KMS-11 (cell line): ENCODE measurements around the gene TNK2.
"Not testable (repeated sequence)": the region's sequence is repeated elsewhere in the genome, so short reads cannot be mapped to it uniquely, and the experiment has no call there.

ENCODE experiments used
- H2AFZ ChIP-seq: fragments of 200-600 bp; sonication (generic); 2 replicates; pipeline ENCODE4 v1.6.1; 2016; ENCODE audit warnings: antibody characterized with exemption, mixed run types, low read depth
- H3K27ac ChIP-seq: fragments of 200-600 bp; sonication (generic); 2 replicates; pipeline ENCODE4 v1.6.1; 2016; ENCODE audit warnings: mild to moderate bottlenecking, mixed run types
- H3K27me3 ChIP-seq: fragments of 200-600 bp; sonication (generic); 2 replicates; pipeline ENCODE4 v1.6.1; 2017; ENCODE audit warnings: mild to moderate bottlenecking, low read depth, mixed run types, moderate library complexity; ENCODE audit not compliant: insufficient read depth
- H3K36me3 ChIP-seq: fragments of 200-600 bp; sonication (generic); 2 replicates; pipeline ENCODE4 v1.6.1; 2017; ENCODE audit warnings: mild to moderate bottlenecking, mixed run types; ENCODE audit not compliant: insufficient read depth
- H3K4me1 ChIP-seq: fragments of 200-600 bp; sonication (generic); 2 replicates; pipeline ENCODE4 v1.6.1; 2016; ENCODE audit warnings: mild to moderate bottlenecking, low read depth, mixed run types; ENCODE audit not compliant: poor library complexity, severe bottlenecking
- H3K4me2 ChIP-seq: fragments of 200-600 bp; sonication (generic); 2 replicates; pipeline ENCODE4 v1.7.0; 2016; ENCODE audit warnings: mild to moderate bottlenecking, mixed run types
- H3K4me3 ChIP-seq: fragments of 200-600 bp; sonication (generic); IDR thresholded peaks from 2 replicates; pipeline ENCODE4 v1.6.1; 2017; ENCODE audit warnings: low read depth, low read length, mixed read lengths; ENCODE audit not compliant: insufficient read depth
- H3K79me2 ChIP-seq: fragments of 200-600 bp; sonication (generic); 2 replicates; pipeline ENCODE4 v1.6.1; 2016; ENCODE audit warnings: low read depth, mixed run types; ENCODE audit not compliant: insufficient read depth
- H3K9ac ChIP-seq: fragments of 200-600 bp; sonication (generic); 2 replicates; pipeline ENCODE4 v1.6.1; 2016; ENCODE audit warnings: mild to moderate bottlenecking, mixed run types
- H4K20me1 ChIP-seq: fragments of 200-600 bp; sonication (generic); 2 replicates; pipeline ENCODE4 v1.6.1; 2016; ENCODE audit warnings: mild to moderate bottlenecking, mixed run types; ENCODE audit not compliant: insufficient read depth
- CTCF ChIP-seq: fragments of 200-600 bp; sonication (generic); conservative IDR thresholded peaks from 2 replicates; pipeline ENCODE4 v1.6.1; 2017; ENCODE audit warnings: low read depth, mild to moderate bottlenecking, antibody characterized with exemption, low read length, moderate library complexity, mixed read lengths

The TNK2 gene

DNA sequence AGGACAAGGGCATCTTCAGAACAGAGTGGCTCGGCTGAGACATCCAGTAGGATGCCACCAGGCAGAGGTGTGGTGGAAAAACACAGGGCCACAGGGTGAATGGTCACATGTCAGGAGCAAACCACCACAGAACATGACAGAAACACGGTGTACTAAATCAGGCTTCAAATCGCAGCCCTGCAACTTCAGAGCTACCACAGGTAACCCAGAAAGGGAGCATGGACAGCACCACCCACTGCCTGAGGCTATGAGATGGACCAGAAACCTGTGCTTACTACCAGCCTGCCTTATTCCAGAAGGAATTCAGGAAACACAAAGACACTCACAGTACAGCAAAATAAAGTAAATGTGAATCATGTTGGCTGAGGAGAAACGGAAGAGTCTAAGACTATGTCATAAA, 41.8 kb upstream of the TNK2 start:
- not testable (repeated sequence) for H3K79me2 ChIP-seq, H2AFZ ChIP-seq, H4K20me1 ChIP-seq, H3K27ac ChIP-seq, H3K4me3 ChIP-seq, H3K36me3 ChIP-seq, H3K4me2 ChIP-seq, H3K9ac ChIP-seq, H3K4me1 ChIP-seq, H3K27me3 ChIP-seq

- H3K79me2 ChIP-seq, H3K4me3 ChIP-seq, H4K20me1 ChIP-seq, H3K27ac ChIP-seq, H3K27me3 ChIP-seq, H3K4me2 ChIP-seq, H3K9ac ChIP-seq, H3K36me3 ChIP-seq, H3K4me1 ChIP-seq, H2AFZ ChIP-seq: not testable (repeated sequence)
Measured at GRCh38 chr3:195946910-195947699, 38.8 kb upstream of the TNK2 start.

GRCh38 chr3:195941265-195941815, 33.0 kb upstream of the TNK2 start:
- not testable (repeated sequence) for H3K79me2 ChIP-seq, H3K4me3 ChIP-seq, H4K20me1 ChIP-seq, H3K4me2 ChIP-seq, H3K9ac ChIP-seq, H3K27ac ChIP-seq, H3K4me1 ChIP-seq, H3K36me3 ChIP-seq, H3K27me3 ChIP-seq, H2AFZ ChIP-seq

DNA sequence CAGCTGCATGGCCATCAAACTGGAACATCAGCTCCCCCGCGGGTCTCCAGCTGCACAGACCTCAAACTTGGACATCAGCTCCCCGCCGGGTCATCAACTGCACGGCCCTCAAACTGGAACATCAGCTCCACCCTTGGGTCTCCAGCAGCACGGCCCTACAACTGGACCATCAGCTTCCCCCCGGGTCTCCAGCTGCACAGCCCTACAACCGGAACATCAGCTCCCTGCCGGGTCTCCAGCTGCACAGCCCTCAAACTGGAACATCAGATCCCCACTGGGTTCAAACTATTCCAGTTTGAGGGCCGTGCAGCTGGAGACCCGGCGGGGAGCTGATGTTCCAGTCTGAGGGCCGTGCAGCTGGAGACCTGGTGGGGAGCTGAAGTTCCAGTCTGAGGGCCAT, 32.5 kb upstream of the TNK2 start:
- not testable (repeated sequence) for H4K20me1 ChIP-seq, H3K4me1 ChIP-seq, H3K4me3 ChIP-seq, H3K27me3 ChIP-seq, H3K36me3 ChIP-seq, H3K79me2 ChIP-seq, H3K27ac ChIP-seq, H3K4me2 ChIP-seq, H3K9ac ChIP-seq, H2AFZ ChIP-seq

DNA sequence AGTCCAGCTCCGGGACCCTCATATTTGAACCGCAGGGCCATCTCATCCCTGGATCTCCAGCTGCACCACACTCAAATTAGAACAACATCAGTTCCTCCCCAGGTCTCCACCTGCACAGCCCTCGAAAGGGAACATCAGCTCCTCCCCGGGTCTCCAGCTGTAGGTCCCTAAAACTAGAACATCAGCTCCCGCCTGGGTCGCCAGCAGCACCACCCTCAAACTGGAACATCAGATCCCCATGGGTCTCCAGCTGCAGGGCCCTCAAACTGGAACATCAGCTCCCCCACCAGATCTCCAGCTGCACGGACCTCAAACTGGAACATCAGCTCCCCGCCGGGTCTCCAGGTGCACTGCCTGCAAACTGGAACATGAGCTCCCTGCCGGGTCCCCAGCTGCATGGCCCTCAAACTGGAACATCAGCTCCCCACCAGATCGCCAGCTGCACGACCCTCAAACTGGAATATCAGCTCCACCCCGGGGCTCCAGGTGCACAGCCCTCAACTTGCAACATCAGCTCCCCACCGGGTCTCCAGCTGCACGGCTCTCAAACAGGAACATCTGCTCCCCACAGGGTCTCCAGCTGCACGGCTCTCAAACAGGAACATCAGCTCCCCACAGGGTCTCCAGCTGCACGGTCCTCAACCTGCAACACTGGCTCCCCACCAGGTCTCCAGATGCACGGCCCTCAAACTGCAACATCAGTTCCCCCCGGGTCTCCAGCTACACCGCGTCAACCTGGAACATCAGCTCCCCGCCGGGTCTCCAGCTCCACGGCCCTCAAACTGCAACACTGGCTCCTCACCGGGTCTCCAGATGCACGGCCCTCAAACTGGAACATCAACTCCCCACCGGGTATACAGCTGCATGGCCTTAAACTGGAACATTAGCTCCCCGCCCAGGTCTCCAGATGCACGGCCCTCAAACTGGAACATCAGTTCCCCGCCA, 31.4 kb upstream of the TNK2 start:
- H3K79me2 ChIP-seq, H3K27ac ChIP-seq, H2AFZ ChIP-seq, H3K36me3 ChIP-seq, H3K4me3 ChIP-seq, H4K20me1 ChIP-seq, H3K4me1 ChIP-seq, H3K9ac ChIP-seq, H3K27me3 ChIP-seq, H3K4me2 ChIP-seq: not testable (repeated sequence)

GRCh38 chr3:195933044-195933430, 24.7 kb upstream of the TNK2 start:
- H3K79me2 ChIP-seq, H3K4me3 ChIP-seq, H3K4me1 ChIP-seq, H3K36me3 ChIP-seq, H3K27me3 ChIP-seq, H3K4me2 ChIP-seq, H3K27ac ChIP-seq, H2AFZ ChIP-seq, H4K20me1 ChIP-seq, H3K9ac ChIP-seq: not testable (repeated sequence)

DNA sequence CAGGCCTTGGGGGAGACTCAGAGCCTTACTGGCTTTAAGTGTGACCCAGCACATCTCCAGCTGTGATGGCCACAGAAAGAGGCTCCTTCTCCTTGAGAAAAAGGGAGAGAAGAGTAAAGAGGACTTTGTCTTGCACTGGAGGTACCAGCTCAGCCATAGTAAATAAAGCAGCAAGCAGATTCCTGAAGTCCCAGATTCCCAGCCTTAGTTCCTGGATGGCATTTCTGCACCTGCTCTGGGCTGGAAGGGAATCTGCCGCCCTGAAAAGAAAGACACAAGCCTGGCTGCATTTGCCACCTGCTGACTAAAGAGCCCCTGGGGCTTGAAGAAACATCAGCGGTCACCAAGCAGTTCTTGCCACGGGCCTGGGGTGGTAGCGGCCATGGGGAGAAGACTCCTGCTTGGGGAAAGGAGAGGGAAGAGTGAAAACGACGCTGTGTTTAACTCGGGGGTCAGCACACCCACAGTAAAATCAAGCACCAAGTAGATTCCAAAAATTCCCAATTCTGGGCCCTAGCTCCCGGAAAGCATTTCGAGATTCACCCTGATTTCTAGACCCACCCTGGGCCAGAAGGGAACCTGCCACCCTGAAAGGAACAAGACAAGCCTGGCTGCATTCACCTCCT, 24.2 kb upstream of the TNK2 start:
- Histone ChIP-seq H3K4me1 (no peaks in the 10 kb centered on the region), H3K27ac (no peak overlapping the region), H3K27me3 (no peaks in the 10 kb centered on the region), H3K9ac (no peak overlapping the region), H3K4me3 (no peak overlapping the region), H3K4me2 (no peak overlapping the region), H3K79me2 (no peaks in the 10 kb centered on the region), H3K36me3 (no peaks in the 10 kb centered on the region), H2AFZ (no peak overlapping the region), H4K20me1 (no peaks in the 10 kb centered on the region)
- no peak for TF ChIP-seq CTCF
